Left ventricle myocardium superior (tissue), 1 donor: ENCODE measurements around the gene KCNK2. TPM values are rescaled to one million over a fixed set of nuclear protein-coding genes. Genes with fewer than 3 reads are reported as not detected.
"Not testable (repeated sequence)": the region's sequence is repeated elsewhere in the genome, so short reads cannot be mapped to it uniquely, and the experiment has no call there.

ENCODE experiments used
- ATAC-seq: fragments of 200-7000 bp; cut with Tn5 transposase; one replicate; pipeline ENCODE4 v1.9.1; 2020; ENCODE audit warnings: mild to moderate bottlenecking, moderate library complexity
- DNase-seq: peaks from one replicate; pipeline ENCODE4 v3.0.0-alpha.2; 2020
- intact Hi-C: fragments of 100-400 bp; cut with micrococcal nuclease; formaldehyde crosslinking; loops from one replicate; pipeline ENCODE4 v1.11.0; 2022
- total RNA-seq: library from RNA; stranded (reverse); fragmentation: NEBNext Ultra II Directional; extraction: Animal tissue kit (Norgen Biotek cat#: 25700); gene quantifications from one replicate; pipeline ENCODE4 v1.2.1, GENCODE V29; 2021
- donor health status: DM: no; HTN: yes; CAD: no; lungs with severe emphysema.

The KCNK2 gene
- total RNA-seq, 1 donor from 2014 or later, result not detected

GRCh38 chr1:215141460-215141859 is 58.9 kb downstream of the KCNK2 start:
- DNase-seq, result no peak
- no peak for ATAC-seq
- intact Hi-C loops, result no loop called here

- ATAC-seq, result no peak
- no peak for DNase-seq
- intact Hi-C loops, result no loop called here
These were observed 61.0 kb downstream of the KCNK2 start for GRCh38 chr1:215143497-215143896.

GRCh38 chr1:215146240-215146975 is 63.9 kb downstream of the KCNK2 start:
- intact Hi-C loops, result no loop called here
- DNase-seq (no peak), ATAC-seq (no peak)

- ATAC-seq (no peak), DNase-seq (no peak)
- intact Hi-C loops, result no loop called here
These were observed 64.5 kb downstream of the KCNK2 start for GRCh38 chr1:215147024-215147423.

- DNase-seq (no peak), ATAC-seq (no peak)
- intact Hi-C loops, result no loop called here
These were observed 69.5 kb downstream of the KCNK2 start for GRCh38 chr1:215151841-215152549.

- intact Hi-C loops, result no loop called here
- DNase-seq (no peak), ATAC-seq (no peak)
These were observed 73.7 kb downstream of the KCNK2 start for GRCh38 chr1:215156232-215156631.

GRCh38 chr1:215160351-215160750 is 77.8 kb downstream of the KCNK2 start:
- DNase-seq (no peak), ATAC-seq (no peak)
- intact Hi-C loops, result no loop called here

- ATAC-seq, intact Hi-C loops, DNase-seq: not testable (repeated sequence)
These were observed 80.6 kb downstream of the KCNK2 start for GRCh38 chr1:215163144-215163543.

GRCh38 chr1:215166886-215167285 is 84.3 kb downstream of the KCNK2 start:
- intact Hi-C loops, result no loop called here
- no peak for ATAC-seq
- DNase-seq, result no peak

- intact Hi-C loops, result no loop called here
- ATAC-seq (no peak), DNase-seq (no peak)
These were observed 99.0 kb downstream of the KCNK2 start for GRCh38 chr1:215181518-215181917.

GRCh38 chr1:215185067-215185620 is 102.6 kb downstream of the KCNK2 start:
- DNase-seq (no peak), ATAC-seq (no peak)
- intact Hi-C loops, result no loop called here

GRCh38 chr1:215188302-215188950 is 105.9 kb downstream of the KCNK2 start:
- intact Hi-C loops, result no loop called here
- DNase-seq, result no peak
- ATAC-seq, result no peak

- DNase-seq (no peak), ATAC-seq (no peak)
- intact Hi-C loops, result no loop called here
These were observed 109.8 kb downstream of the KCNK2 start for GRCh38 chr1:215192306-215192705.

GRCh38 chr1:215198021-215198420 is 115.5 kb downstream of the KCNK2 start:
- intact Hi-C loops, result no loop called here
- DNase-seq (no peak), ATAC-seq (no peak)

GRCh38 chr1:215200121-215200520 is 117.6 kb downstream of the KCNK2 start:
- DNase-seq, result no peak
- no peak for ATAC-seq
- intact Hi-C loops, result no loop called here

- DNase-seq (no peak), ATAC-seq (no peak)
- intact Hi-C loops, result no loop called here
These were observed 118.7 kb downstream of the KCNK2 start for GRCh38 chr1:215201283-215201682.

- intact Hi-C loops, result no loop called here
- ATAC-seq (no peak), DNase-seq (no peak)
These were observed 120.3 kb downstream of the KCNK2 start for GRCh38 chr1:215202868-215203267.

- DNase-seq (no peak), ATAC-seq (no peak)
- intact Hi-C loops, result no loop called here
These were observed 127.6 kb downstream of the KCNK2 start for GRCh38 chr1:215210167-215210566.

GRCh38 chr1:215215846-215216245 is 133.3 kb downstream of the KCNK2 start:
- intact Hi-C loops, result no loop called here
- ATAC-seq (no peak), DNase-seq (no peak)

GRCh38 chr1:215219372-215219771 is 136.8 kb downstream of the KCNK2 start:
- DNase-seq (no peak), ATAC-seq (no peak)
- intact Hi-C loops, result no loop called here
